ENCODE data around the gene SPEM1. TPM values are rescaled to one million over a fixed set of nuclear protein-coding genes. Genes with fewer than 3 reads are reported as not detected.

Gene SPEM1
- total and polyA plus RNA-seq, 2 of the 13 experiments (the other 11 are each of a cell fraction or from before 2014, with no cell fraction given): not detected

DNA sequence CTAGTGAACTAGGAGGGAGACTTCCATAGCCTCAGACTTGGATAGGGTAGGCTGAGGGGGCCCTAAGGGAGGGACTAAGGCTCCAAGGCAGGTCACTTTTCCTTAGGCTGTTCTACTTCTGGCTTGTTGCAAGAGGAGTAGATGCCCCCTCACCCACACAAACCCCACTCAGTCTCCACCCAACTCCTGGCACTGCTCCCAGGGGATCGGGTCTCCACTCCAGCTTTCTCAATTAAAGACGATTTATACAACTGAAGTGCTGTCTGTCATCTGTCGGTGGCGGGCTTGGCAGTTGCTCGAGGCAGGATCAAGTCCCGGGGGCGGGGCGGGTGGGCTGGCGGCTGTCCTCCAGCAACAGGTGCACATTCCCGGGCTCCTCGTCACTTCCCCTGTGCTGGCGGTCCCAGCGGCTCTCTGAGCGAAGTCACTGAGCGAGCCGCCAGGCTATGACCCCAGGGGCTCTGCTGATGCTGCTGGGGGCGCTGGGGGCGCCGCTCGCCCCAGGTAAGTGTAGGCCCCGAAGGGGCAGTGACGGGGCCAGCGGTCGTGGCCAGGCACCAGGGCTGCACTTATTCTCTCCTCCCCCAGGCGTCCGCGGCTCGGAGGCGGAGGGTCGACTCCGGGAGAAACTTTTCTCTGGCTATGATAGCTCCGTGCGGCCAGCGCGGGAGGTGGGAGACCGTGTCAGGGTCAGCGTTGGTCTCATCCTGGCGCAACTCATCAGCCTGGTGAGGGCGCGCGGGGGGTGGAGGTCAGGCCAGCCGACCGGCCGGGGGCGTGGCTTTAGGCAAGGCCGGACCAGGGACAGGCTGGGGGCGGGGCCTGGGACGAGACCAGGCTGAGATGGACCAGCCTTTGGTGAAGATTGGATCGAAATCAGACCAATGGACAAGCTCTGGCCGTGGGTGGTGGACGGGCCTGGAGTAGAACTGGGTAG lies 24.8 kb downstream of the SPEM1 start, which contains the start of gene CHRNB1 (continued):
- TF ChIP-seq, protein P1, sequence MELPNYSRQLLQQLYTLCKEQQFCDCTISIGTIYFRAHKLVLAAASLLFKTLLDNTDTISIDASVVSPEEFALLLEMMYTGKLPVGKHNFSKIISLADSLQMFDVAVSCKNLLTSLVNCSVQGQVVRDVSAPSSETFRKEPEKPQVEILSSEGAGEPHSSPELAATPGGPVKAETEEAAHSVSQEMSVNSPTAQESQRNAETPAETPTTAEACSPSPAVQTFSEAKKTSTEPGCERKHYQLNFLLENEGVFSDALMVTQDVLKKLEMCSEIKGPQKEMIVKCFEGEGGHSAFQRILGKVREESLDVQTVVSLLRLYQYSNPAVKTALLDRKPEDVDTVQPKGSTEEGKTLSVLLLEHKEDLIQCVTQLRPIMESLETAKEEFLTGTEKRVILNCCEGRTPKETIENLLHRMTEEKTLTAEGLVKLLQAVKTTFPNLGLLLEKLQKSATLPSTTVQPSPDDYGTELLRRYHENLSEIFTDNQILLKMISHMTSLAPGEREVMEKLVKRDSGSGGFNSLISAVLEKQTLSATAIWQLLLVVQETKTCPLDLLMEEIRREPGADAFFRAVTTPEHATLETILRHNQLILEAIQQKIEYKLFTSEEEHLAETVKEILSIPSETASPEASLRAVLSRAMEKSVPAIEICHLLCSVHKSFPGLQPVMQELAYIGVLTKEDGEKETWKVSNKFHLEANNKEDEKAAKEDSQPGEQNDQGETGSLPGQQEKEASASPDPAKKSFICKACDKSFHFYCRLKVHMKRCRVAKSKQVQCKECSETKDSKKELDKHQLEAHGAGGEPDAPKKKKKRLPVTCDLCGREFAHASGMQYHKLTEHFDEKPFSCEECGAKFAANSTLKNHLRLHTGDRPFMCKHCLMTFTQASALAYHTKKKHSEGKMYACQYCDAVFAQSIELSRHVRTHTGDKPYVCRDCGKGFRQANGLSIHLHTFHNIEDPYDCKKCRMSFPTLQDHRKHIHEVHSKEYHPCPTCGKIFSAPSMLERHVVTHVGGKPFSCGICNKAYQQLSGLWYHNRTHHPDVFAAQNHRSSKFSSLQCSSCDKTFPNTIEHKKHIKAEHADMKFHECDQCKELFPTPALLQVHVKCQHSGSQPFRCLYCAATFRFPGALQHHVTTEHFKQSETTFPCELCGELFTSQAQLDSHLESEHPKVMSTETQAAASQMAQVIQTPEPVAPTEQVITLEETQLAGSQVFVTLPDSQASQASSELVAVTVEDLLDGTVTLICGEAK (IDR thresholded peaks at IDR 0.05): no peak
- TF ChIP-seq, protein P1 (CRISPR knock-in tag; IDR thresholded peaks at IDR 0.05): 0 out of 2 replicates have a peak, but pooled peaks have one; percentile 18
- TF ChIP-seq CHCHD3 (CRISPR knock-in tag; IDR thresholded peaks at IDR 0.05) (no peak), ZNF432 (CRISPR knock-in tag; IDR thresholded peaks at IDR 0.05; ENCODE audit: borderline replicate concordance) (no peak), FIP1L1 (IDR thresholded peaks at IDR 0.05; ENCODE audit: borderline replicate concordance, insufficient read depth, low read depth, low read length) (peak; percentile 75; the same call in 1 of the 2 replicates), ZFP41 (CRISPR knock-in tag; IDR thresholded peaks at IDR 0.05; ENCODE audit: borderline replicate concordance) (no peak), ZSCAN20 (CRISPR knock-in tag; IDR thresholded peaks at IDR 0.05; ENCODE audit: borderline replicate concordance) (peak; percentile 27; the same call in 1 of the 2 replicates), NR2F1 (CRISPR knock-in tag; IDR thresholded peaks at IDR 0.05) (peak in 1 of 2 experiments; percentile 69; a peak in 1 of 4 replicates), PHF21A (CRISPR knock-in tag; IDR thresholded peaks at IDR 0.05) (0 out of 2 replicates have a peak, but pooled peaks have one; percentile 66), MED13 (CRISPR knock-in tag; IDR thresholded peaks at IDR 0.05) (no peak), ZNF274 (CRISPR knock-in tag; IDR thresholded peaks at IDR 0.05) (0 out of 2 replicates have a peak, but pooled peaks have one; percentile 26), ZNF598 (CRISPR knock-in tag; IDR thresholded peaks at IDR 0.05; ENCODE audit: borderline replicate concordance) (0 out of 2 replicates have a peak, but pooled peaks have one; percentile 29)
- TF ChIP-seq, protein P2, sequence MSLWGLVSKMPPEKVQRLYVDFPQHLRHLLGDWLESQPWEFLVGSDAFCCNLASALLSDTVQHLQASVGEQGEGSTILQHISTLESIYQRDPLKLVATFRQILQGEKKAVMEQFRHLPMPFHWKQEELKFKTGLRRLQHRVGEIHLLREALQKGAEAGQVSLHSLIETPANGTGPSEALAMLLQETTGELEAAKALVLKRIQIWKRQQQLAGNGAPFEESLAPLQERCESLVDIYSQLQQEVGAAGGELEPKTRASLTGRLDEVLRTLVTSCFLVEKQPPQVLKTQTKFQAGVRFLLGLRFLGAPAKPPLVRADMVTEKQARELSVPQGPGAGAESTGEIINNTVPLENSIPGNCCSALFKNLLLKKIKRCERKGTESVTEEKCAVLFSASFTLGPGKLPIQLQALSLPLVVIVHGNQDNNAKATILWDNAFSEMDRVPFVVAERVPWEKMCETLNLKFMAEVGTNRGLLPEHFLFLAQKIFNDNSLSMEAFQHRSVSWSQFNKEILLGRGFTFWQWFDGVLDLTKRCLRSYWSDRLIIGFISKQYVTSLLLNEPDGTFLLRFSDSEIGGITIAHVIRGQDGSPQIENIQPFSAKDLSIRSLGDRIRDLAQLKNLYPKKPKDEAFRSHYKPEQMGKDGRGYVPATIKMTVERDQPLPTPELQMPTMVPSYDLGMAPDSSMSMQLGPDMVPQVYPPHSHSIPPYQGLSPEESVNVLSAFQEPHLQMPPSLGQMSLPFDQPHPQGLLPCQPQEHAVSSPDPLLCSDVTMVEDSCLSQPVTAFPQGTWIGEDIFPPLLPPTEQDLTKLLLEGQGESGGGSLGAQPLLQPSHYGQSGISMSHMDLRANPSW (CRISPR knock-in tag; IDR thresholded peaks at IDR 0.05; ENCODE audit: borderline replicate concordance): no peak
- TF ChIP-seq, protein P3, sequence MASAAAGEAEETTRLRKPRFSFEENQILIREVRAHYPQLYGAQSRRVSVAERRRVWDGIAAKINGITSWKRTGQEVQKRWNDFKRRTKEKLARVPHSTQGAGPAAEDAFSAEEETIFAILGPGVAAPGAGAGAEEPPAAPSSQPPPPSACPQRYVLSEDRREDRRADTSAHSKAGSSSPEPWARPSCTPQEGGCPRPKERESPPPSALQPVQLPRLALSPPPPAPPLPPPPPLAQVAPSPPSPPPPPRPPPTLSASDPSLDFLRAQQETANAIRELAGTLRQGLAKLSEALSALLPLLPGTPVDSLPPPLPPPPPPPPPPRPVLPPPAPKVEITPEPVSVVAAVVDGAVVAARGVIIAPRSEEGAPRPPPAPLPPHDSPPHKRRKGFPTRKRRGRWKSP (CRISPR knock-in tag; IDR thresholded peaks at IDR 0.05): peak; percentile 87; the same call in 1 of the 2 replicates
